ENCODE measurements around the gene C1D.
"Not testable (repeated sequence)": the region's sequence is repeated elsewhere in the genome, so short reads cannot be mapped to it uniquely, and the experiment has no call there.

The C1D gene

DNA sequence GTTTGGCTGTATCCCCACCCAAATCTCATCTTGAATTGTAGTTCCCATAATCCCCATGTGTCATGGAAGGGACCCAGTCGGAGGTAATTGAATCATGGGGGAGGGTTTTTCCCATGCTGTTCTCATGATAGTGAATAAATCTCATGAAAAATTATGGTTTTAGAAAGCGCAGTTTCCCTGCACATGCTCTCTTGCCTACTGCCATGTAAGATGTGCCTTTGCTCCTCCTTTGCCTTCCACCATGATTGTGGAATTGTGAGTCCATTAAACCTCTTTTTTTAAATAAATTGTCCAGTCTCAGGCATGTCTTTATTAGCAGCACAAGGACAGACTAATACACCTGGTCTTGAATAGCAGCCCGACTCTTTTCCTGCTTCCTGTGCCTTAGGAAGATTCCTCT, 68.7 kb downstream of the C1D start:
- H3K4me3 ChIP-seq (ENCODE audit: low read length in 2 of 2); H3K4ac ChIP-seq (ENCODE audit: low read length); H4K8ac ChIP-seq (ENCODE audit: low read depth, low read length); H3K23ac ChIP-seq (ENCODE audit: low read depth, low read length, poor library complexity); H2AFZ ChIP-seq (ENCODE audit: low read length); DNase-seq (ENCODE audit: low spot score); H3K9ac ChIP-seq (ENCODE audit: low read depth, low read length, poor library complexity); H2AK5ac ChIP-seq (ENCODE audit: low read depth, low read length); H2BK120ac ChIP-seq (ENCODE audit: low read depth, low read length); H4K91ac ChIP-seq (ENCODE audit: low read depth, low read length, poor library complexity); H3K36me3 ChIP-seq (replicated peaks in 1 of 2; ENCODE audit: control insufficient read depth in 2 of 2, insufficient read depth in 2 of 2, low read length in 2 of 2); H2BK12ac ChIP-seq (ENCODE audit: low read length); H3K4me2 ChIP-seq (ENCODE audit: insufficient read depth, low read length, poor library complexity, severe bottlenecking); H2BK5ac ChIP-seq (ENCODE audit: low read length); H3K9me3 ChIP-seq (replicated peaks in 1 of 2; ENCODE audit: control insufficient read depth in 2 of 2, insufficient read depth in 1 of 2, low read depth in 1 of 2, low read length in 2 of 2); H3K27me3 ChIP-seq (ENCODE audit: control insufficient read depth in 3 of 3, insufficient read depth in 3 of 3, low read depth in 1 of 3, low read length in 3 of 3); H3K79me1 ChIP-seq (ENCODE audit: low read depth, low read length); H3K27ac ChIP-seq (replicated peaks; ENCODE audit: low read length); H2BK15ac ChIP-seq (ENCODE audit: low read length); H3K4me1 ChIP-seq (ENCODE audit: control insufficient read depth in 2 of 2, insufficient read depth in 1 of 2, low read depth in 1 of 2, low read length in 2 of 2); H3K18ac ChIP-seq (ENCODE audit: low read length); H3K14ac ChIP-seq (ENCODE audit: low read length): not testable (repeated sequence)
- no CpG with 5 or more reads among the region's 3 CpGs for WGBS, 2 donors (ENCODE audit: extremely low coverage in 2 of 2, insufficient read length in 2 of 2, insufficient replicate concordance in 1 of 2)

DNA sequence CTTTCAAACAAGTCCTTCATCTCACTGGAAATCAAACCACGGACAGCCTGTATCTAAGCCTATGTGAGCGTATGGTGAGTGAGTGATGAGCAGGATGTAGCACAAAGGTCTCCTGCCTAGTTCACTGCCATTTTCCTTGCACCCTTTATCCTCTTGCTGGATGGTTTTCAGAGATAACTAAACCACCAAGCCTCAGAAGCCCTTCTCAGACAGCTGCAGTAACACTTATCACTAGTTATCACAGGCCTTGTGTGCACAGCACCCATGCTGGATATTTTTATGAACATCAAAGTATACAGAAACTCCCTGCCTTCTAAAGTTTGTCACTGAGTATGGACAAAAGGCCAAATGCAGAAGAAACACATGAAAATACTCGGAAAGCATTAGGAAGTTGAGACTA, 69.5 kb downstream of the C1D start:
- Histone ChIP-seq H3K4me1 (ENCODE audit: control insufficient read depth in 2 of 2, insufficient read depth in 1 of 2, low read depth in 1 of 2, low read length in 2 of 2) (no peaks in the 10 kb centered on the region), H3K4me2 (ENCODE audit: insufficient read depth, low read length, poor library complexity, severe bottlenecking) (no peak overlapping the region), H2BK12ac (ENCODE audit: low read length) (no peak overlapping the region), H2BK5ac (ENCODE audit: low read length) (no peak overlapping the region), H3K18ac (ENCODE audit: low read length) (no peak overlapping the region), H2AK5ac (ENCODE audit: low read depth, low read length) (no peak overlapping the region), H2BK15ac (ENCODE audit: low read length) (no peak overlapping the region), H3K79me1 (ENCODE audit: low read depth, low read length) (no peaks in the 10 kb centered on the region), H3K27ac (replicated peaks; ENCODE audit: low read length) (no peak overlapping the region), H3K36me3 (replicated peaks in 1 of 2; ENCODE audit: control insufficient read depth in 2 of 2, insufficient read depth in 2 of 2, low read length in 2 of 2) (no peaks in the 10 kb centered on the region), H2BK120ac (ENCODE audit: low read depth, low read length) (no peak overlapping the region), H4K8ac (ENCODE audit: low read depth, low read length) (no peak overlapping the region), H3K23ac (ENCODE audit: low read depth, low read length, poor library complexity) (no peak overlapping the region), H3K4me3 (ENCODE audit: low read length in 2 of 2) (no peak overlapping the region), H4K91ac (ENCODE audit: low read depth, low read length, poor library complexity) (no peak overlapping the region), H3K9ac (ENCODE audit: low read depth, low read length, poor library complexity) (no peak overlapping the region), H3K9me3 (replicated peaks in 1 of 2; ENCODE audit: control insufficient read depth in 2 of 2, insufficient read depth in 1 of 2, low read depth in 1 of 2, low read length in 2 of 2) (peaks cover 0 to 1% of the 10 kb centered on the region in 2 donors), H3K4ac (ENCODE audit: low read length) (no peak overlapping the region), H2AFZ (ENCODE audit: low read length) (no peak overlapping the region), H3K14ac (ENCODE audit: low read length) (no peak overlapping the region), H3K27me3 (ENCODE audit: control insufficient read depth in 3 of 3, insufficient read depth in 3 of 3, low read depth in 1 of 3, low read length in 3 of 3) (no peaks in the 10 kb centered on the region)
- WGBS, 2 donors (ENCODE audit: extremely low coverage in 2 of 2, insufficient read length in 2 of 2, insufficient replicate concordance in 1 of 2) = no CpG with 5 or more reads among the region's 3 CpGs
- DNase-seq (ENCODE audit: low spot score) = no peak

DNA sequence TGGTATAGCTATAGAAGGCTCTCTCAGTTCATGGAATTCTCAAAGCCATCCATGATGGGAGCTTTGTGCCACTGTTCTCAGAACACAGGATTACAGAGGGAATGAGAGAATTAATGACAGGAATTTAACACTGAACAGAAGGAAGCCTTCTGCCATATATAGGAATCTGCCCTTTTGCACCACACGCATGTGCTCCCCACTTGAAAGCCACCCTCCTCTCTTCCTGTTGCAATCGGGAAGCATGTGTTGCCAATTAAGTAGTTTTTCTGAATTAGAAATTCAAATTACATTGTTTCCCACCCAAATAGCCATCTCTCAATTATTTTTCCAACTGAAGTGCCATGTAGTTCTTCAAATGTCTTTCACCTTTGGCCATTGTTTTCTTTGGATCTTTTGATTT, 71.3 kb downstream of the C1D start:
- peaks cover 0 to 1% of the 10 kb centered on the region in 2 donors for H3K9me3 ChIP-seq (replicated peaks in 1 of 2; ENCODE audit: control insufficient read depth in 2 of 2, insufficient read depth in 1 of 2, low read depth in 1 of 2, low read length in 2 of 2)
- H3K36me3 ChIP-seq (replicated peaks in 1 of 2; ENCODE audit: control insufficient read depth in 2 of 2, insufficient read depth in 2 of 2, low read length in 2 of 2) = no peaks in the 10 kb centered on the region
- no peak overlapping the region for H2BK15ac ChIP-seq (ENCODE audit: low read length)
- H3K79me1 ChIP-seq (ENCODE audit: low read depth, low read length) = no peaks in the 10 kb centered on the region
- H4K91ac ChIP-seq (ENCODE audit: low read depth, low read length, poor library complexity) = no peak overlapping the region
- H3K4me2 ChIP-seq (ENCODE audit: insufficient read depth, low read length, poor library complexity, severe bottlenecking) = no peak overlapping the region
- no CpG with 5 or more reads among the region's 2 CpGs for WGBS, 2 donors (ENCODE audit: extremely low coverage in 2 of 2, insufficient read length in 2 of 2, insufficient replicate concordance in 1 of 2)
- no peak for DNase-seq (ENCODE audit: low spot score)
- no peak overlapping the region for H3K18ac ChIP-seq (ENCODE audit: low read length)
- H2AFZ ChIP-seq (ENCODE audit: low read length) = no peak overlapping the region
- no peak overlapping the region for H3K4ac ChIP-seq (ENCODE audit: low read length)
- H3K4me3 ChIP-seq (ENCODE audit: low read length in 2 of 2) = no peak overlapping the region
- H3K4me1 ChIP-seq (ENCODE audit: control insufficient read depth in 2 of 2, insufficient read depth in 1 of 2, low read depth in 1 of 2, low read length in 2 of 2) = no peaks in the 10 kb centered on the region
- H3K9ac ChIP-seq (ENCODE audit: low read depth, low read length, poor library complexity) = no peak overlapping the region
- H2BK5ac ChIP-seq (ENCODE audit: low read length) = no peak overlapping the region
- no peak overlapping the region for H2BK12ac ChIP-seq (ENCODE audit: low read length)
- no peak overlapping the region for H3K27ac ChIP-seq (replicated peaks; ENCODE audit: low read length)
- H4K8ac ChIP-seq (ENCODE audit: low read depth, low read length) = no peak overlapping the region
- H3K23ac ChIP-seq (ENCODE audit: low read depth, low read length, poor library complexity) = no peak overlapping the region
- no peak overlapping the region for H3K14ac ChIP-seq (ENCODE audit: low read length)
- no peaks in the 10 kb centered on the region for H3K27me3 ChIP-seq (ENCODE audit: control insufficient read depth in 3 of 3, insufficient read depth in 3 of 3, low read depth in 1 of 3, low read length in 3 of 3)
- H2AK5ac ChIP-seq (ENCODE audit: low read depth, low read length) = no peak overlapping the region
- no peak overlapping the region for H2BK120ac ChIP-seq (ENCODE audit: low read depth, low read length)
